ENCODE measurements around the gene MTA1. TPM values are rescaled to one million over a fixed set of nuclear protein-coding genes. Genes with fewer than 3 reads are reported as not detected.

The MTA1 gene
- total RNA-seq, 4 donors from 2014 or later = 75.7 to 295 (median 165) TPM

GRCh38 chr14:105437723-105438500 lies 18.3 kb downstream of the MTA1 start:
- no peak overlapping the region for H3K27ac ChIP-seq
- H3K27me3 ChIP-seq = no peaks in the 10 kb centered on the region
- H3K9me3 ChIP-seq = no peaks in the 10 kb centered on the region
- TF ChIP-seq, protein P1, sequence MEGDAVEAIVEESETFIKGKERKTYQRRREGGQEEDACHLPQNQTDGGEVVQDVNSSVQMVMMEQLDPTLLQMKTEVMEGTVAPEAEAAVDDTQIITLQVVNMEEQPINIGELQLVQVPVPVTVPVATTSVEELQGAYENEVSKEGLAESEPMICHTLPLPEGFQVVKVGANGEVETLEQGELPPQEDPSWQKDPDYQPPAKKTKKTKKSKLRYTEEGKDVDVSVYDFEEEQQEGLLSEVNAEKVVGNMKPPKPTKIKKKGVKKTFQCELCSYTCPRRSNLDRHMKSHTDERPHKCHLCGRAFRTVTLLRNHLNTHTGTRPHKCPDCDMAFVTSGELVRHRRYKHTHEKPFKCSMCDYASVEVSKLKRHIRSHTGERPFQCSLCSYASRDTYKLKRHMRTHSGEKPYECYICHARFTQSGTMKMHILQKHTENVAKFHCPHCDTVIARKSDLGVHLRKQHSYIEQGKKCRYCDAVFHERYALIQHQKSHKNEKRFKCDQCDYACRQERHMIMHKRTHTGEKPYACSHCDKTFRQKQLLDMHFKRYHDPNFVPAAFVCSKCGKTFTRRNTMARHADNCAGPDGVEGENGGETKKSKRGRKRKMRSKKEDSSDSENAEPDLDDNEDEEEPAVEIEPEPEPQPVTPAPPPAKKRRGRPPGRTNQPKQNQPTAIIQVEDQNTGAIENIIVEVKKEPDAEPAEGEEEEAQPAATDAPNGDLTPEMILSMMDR (IDR thresholded peaks at IDR 0.05) = no peak
- TF ChIP-seq POLR2A (IDR thresholded peaks at IDR 0.05) = no peak
- H3K4me1 ChIP-seq = peaks cover 0 to 6% (median 0%) of the 10 kb centered on the region in 4 donors
- no peak for DNase-seq
- peaks cover 0 to 6% (median 0%) of the 10 kb centered on the region in 3 donors for H3K36me3 ChIP-seq
- no peak overlapping the region for H3K4me3 ChIP-seq

- H3K4me1 ChIP-seq = peaks cover 0 to 6% (median 0%) of the 10 kb centered on the region in 4 donors
- no peak overlapping the region for H3K4me3 ChIP-seq
- DNase-seq = no peak
- no peaks in the 10 kb centered on the region for H3K9me3 ChIP-seq
- peaks cover 0 to 6% (median 0%) of the 10 kb centered on the region in 3 donors for H3K36me3 ChIP-seq
- TF ChIP-seq, protein P1 (IDR thresholded peaks at IDR 0.05) = no peak
- no peak for TF ChIP-seq POLR2A (IDR thresholded peaks at IDR 0.05)
- H3K27me3 ChIP-seq = no peaks in the 10 kb centered on the region
- H3K27ac ChIP-seq = no peak overlapping the region
Measured at GRCh38 chr14:105439179-105439578, 19.6 kb downstream of the MTA1 start.

DNA sequence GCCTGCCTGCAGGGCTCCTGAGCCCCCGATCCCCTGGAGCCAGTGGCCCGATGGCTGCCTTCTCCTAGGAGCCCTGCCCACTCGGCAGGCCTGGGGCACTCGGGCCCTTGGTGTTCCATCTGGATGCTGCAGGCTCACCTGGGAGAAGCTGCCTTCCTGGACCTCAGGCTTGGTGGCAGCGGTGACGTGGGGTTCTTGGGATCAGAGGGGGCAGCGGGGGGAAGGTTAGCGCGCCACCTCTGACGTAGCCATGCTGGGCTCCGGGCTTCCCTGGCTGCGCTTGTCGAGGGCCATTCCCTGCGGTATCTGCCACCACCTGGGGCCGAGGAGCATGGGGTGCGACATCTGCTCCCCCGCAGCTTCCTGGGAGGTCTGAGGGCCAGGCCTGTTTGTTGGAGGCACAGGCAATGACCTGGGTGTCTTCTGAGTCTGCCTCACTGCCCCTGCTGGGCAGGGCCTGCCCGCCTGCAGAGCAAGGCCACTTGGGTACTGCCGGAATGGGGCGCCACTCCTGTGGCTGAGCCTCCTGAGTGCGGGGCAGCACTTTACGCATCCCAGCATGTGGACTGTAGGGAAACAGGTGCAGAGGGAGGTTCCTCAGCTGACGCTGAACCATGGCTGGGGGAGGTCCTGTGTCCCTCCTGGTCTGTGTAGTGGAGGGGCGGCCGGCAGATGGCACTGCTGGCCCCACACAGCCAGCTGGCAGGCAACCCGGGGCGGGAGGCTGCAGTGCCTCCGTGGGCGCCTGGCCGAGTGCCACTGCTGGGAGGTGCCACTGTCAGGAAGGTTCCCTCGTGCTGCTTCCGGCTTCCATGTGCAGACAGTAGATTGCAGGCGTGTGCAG lies 20.3 kb downstream of the MTA1 start:
- no peak overlapping the region for H3K4me3 ChIP-seq
- peaks cover 0 to 6% (median 0%) of the 10 kb centered on the region in 4 donors for H3K4me1 ChIP-seq
- no peaks in the 10 kb centered on the region for H3K9me3 ChIP-seq
- no peak for DNase-seq
- H3K27ac ChIP-seq = no peak overlapping the region
- no peaks in the 10 kb centered on the region for H3K27me3 ChIP-seq
- H3K36me3 ChIP-seq = peaks cover 0 to 6% (median 0%) of the 10 kb centered on the region in 3 donors
- TF ChIP-seq POLR2A (IDR thresholded peaks at IDR 0.05) = no peak
- TF ChIP-seq, protein P1 (IDR thresholded peaks at IDR 0.05) = no peak

GRCh38 chr14:105440554-105440900 lies 20.9 kb downstream of the MTA1 start:
- no peak overlapping the region for H3K4me3 ChIP-seq
- peaks cover 0 to 6% (median 0%) of the 10 kb centered on the region in 4 donors for H3K4me1 ChIP-seq
- H3K9me3 ChIP-seq = no peaks in the 10 kb centered on the region
- H3K36me3 ChIP-seq = peaks cover 0 to 6% (median 0%) of the 10 kb centered on the region in 3 donors
- no peak for DNase-seq
- no peak overlapping the region for H3K27ac ChIP-seq
- H3K27me3 ChIP-seq = no peaks in the 10 kb centered on the region
- no peak for TF ChIP-seq POLR2A (IDR thresholded peaks at IDR 0.05)
- TF ChIP-seq, protein P1 (IDR thresholded peaks at IDR 0.05) = no peak

- Histone ChIP-seq H3K4me1 (peaks cover 0 to 6% (median 0%) of the 10 kb centered on the region in 4 donors), H3K9me3 (no peaks in the 10 kb centered on the region), H3K36me3 (peaks cover 0 to 6% (median 0%) of the 10 kb centered on the region in 3 donors), H3K27ac (no peak overlapping the region), H3K27me3 (no peaks in the 10 kb centered on the region), H3K4me3 (no peak overlapping the region)
- DNase-seq = no peak
- TF ChIP-seq, protein P1 (IDR thresholded peaks at IDR 0.05) = no peak
- no peak for TF ChIP-seq POLR2A (IDR thresholded peaks at IDR 0.05)
Measured at GRCh38 chr14:105440992-105441391, 21.4 kb downstream of the MTA1 start.

All from Peyer's patch (tissue), 4 donors.